ENCODE measurements around the gene FRMPD1.
"Not testable (repeated sequence)": the region's sequence is repeated elsewhere in the genome, so short reads cannot be mapped to it uniquely, and the experiment has no call there.

Gene FRMPD1

GRCh38 chr9:37732952-37733351 lies 82.2 kb downstream of the FRMPD1 start:
- no peak for DNase-seq (ENCODE audit: low spot score)

GRCh38 chr9:37739222-37739621 lies 88.5 kb downstream of the FRMPD1 start:
- no peak for DNase-seq (ENCODE audit: low spot score)

GRCh38 chr9:37740128-37740527 lies 89.4 kb downstream of the FRMPD1 start:
- no peak for DNase-seq (ENCODE audit: low spot score)

GRCh38 chr9:37740631-37741328 lies 90.0 kb downstream of the FRMPD1 start:
- no peak for DNase-seq (ENCODE audit: low spot score)

GRCh38 chr9:37745970-37746369 lies 95.2 kb downstream of the FRMPD1 start:
- no peak for DNase-seq (ENCODE audit: low spot score)

- DNase-seq (ENCODE audit: low spot score): peak; percentile 40
These were observed 95.9 kb downstream of the FRMPD1 start for GRCh38 chr9:37746448-37747270.

- peak; percentile 93 for DNase-seq (ENCODE audit: low spot score)
These were observed 96.6 kb downstream of the FRMPD1 start for GRCh38 chr9:37747271-37747753.

- no peak for DNase-seq (ENCODE audit: low spot score)
These were observed 98.4 kb downstream of the FRMPD1 start for GRCh38 chr9:37749129-37749528.

GRCh38 chr9:37751186-37751585 lies 100.4 kb downstream of the FRMPD1 start:
- DNase-seq (ENCODE audit: low spot score): no peak

- not testable (repeated sequence) for DNase-seq (ENCODE audit: low spot score)
These were observed 101.0 kb downstream of the FRMPD1 start for GRCh38 chr9:37751704-37752103.

GRCh38 chr9:37752112-37752511 lies 101.4 kb downstream of the FRMPD1 start:
- DNase-seq (ENCODE audit: low spot score): not testable (repeated sequence)

GRCh38 chr9:37752642-37753488 lies 102.1 kb downstream of the FRMPD1 start:
- DNase-seq (ENCODE audit: low spot score): no peak

GRCh38 chr9:37753489-37754190 lies 102.9 kb downstream of the FRMPD1 start, which contains the start of gene TRMT10B:
TSS of gene TRMT10B (plus strand) at chr9:37753805. CDS start at chr9:37761932, 8,127 bp downstream.
- DNase-seq (ENCODE audit: low spot score): peak; percentile 89

GRCh38 chr9:37758747-37759146 lies 108.0 kb downstream of the FRMPD1 start:
- no peak for DNase-seq (ENCODE audit: low spot score)

- DNase-seq (ENCODE audit: low spot score): no peak
These were observed 109.8 kb downstream of the FRMPD1 start for GRCh38 chr9:37760416-37761161.

GRCh38 chr9:37761511-37761910 lies 110.8 kb downstream of the FRMPD1 start:
- DNase-seq (ENCODE audit: low spot score): no peak

GRCh38 chr9:37765263-37765662 lies 114.5 kb downstream of the FRMPD1 start:
- DNase-seq (ENCODE audit: low spot score): not testable (repeated sequence)

GRCh38 chr9:37769306-37769705 lies 118.6 kb downstream of the FRMPD1 start:
- DNase-seq (ENCODE audit: low spot score): no peak

GRCh38 chr9:37769995-37770394 lies 119.2 kb downstream of the FRMPD1 start:
- DNase-seq (ENCODE audit: low spot score): no peak

GRCh38 chr9:37775216-37775919 lies 124.6 kb downstream of the FRMPD1 start:
- no peak for DNase-seq (ENCODE audit: low spot score)
